Muscle layer of colon (tissue), 2 donors: ENCODE data around the gene BCR.

Experiments used
- H3K27ac ChIP-seq: one replicate; pipeline ENCODE4 v1.7.0; 2013; ENCODE audit warnings: low read depth, mild to moderate bottlenecking, low read length, moderate library complexity
- H3K27me3 ChIP-seq, 2 donors: one replicate each; pipeline ENCODE4 v1.7.0; 2013; ENCODE audit warnings: low read length in 2 of 2, mild to moderate bottlenecking in 2 of 2; ENCODE audit not compliant: insufficient read depth in 2 of 2, control insufficient read depth in 1 of 2
- H3K36me3 ChIP-seq: one replicate; pipeline ENCODE4 v1.7.0; 2013; ENCODE audit warnings: mild to moderate bottlenecking, low read length; ENCODE audit not compliant: insufficient read depth
- H3K4me1 ChIP-seq: one replicate; pipeline ENCODE4 v1.7.0; 2013; ENCODE audit warnings: mild to moderate bottlenecking, low read length; ENCODE audit not compliant: insufficient read depth
- H3K4me3 ChIP-seq, 2 donors: one replicate each; pipeline ENCODE4 v1.7.0; 2013; ENCODE audit warnings: low read length in 2 of 2, low read depth in 1 of 2, mild to moderate bottlenecking in 1 of 2, moderate library complexity in 1 of 2
- H3K9ac ChIP-seq: one replicate; pipeline ENCODE4 v1.7.0; 2013; ENCODE audit warnings: low read length
- H3K9me3 ChIP-seq: one replicate; pipeline ENCODE4 v1.7.0; 2013; ENCODE audit warnings: mild to moderate bottlenecking, low read length
- donor health status: abdominal sarcoma.
- donor health status: Adenocarcinoma of cecum.

BCR gene

GRCh38 chr22:23245799-23246136 is 65.5 kb downstream of the BCR start:
- H3K9me3 ChIP-seq, result no peaks in the 10 kb centered on the region
- H3K9ac ChIP-seq, result no peak overlapping the region
- no peak overlapping the region for H3K27ac ChIP-seq
- no peaks in the 10 kb centered on the region for H3K27me3 ChIP-seq
- peaks cover 8% of the 10 kb centered on the region for H3K4me1 ChIP-seq
- H3K36me3 ChIP-seq, result no peaks in the 10 kb centered on the region
- H3K4me3 ChIP-seq, result no peak overlapping the region

DNA sequence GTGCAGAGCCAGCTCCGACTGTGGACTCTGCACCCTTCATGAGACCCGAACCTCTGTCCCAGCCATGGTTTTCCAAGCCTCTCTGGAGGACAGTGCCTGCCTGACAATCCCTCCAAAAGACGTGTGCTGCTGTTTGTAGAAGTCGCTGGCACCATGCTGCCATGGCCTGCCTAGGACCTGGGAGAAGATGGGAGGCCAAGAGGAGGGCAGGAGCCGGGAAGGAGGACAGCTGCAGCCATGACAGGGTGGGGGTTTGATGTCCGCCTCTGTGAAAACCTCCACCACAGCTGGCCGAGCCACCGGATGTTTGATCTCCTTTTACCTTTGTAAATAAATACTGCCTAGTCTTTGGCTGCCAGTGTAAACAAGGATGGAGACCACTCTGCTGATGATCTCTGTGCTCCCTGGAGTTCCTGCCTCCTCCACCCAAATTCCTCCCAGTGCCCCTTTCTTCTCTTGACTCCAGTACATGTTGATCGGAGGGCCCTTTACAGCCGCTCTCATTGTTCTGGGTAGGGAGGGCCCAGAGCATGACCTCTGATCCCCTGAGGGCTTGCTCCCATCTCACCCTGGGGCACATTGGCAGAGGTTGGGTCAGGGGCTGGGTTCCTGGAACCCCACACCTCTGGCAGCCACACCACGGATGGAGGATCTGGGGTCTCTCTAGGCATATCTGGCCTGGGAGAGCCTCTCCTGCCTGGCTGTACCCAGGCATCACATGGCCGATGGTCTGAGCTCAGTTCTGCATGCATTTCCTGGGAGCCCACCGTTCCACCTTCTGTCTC is 66.9 kb downstream of the BCR start:
- no peaks in the 10 kb centered on the region for H3K36me3 ChIP-seq
- no peak overlapping the region for H3K9ac ChIP-seq
- no peaks in the 10 kb centered on the region for H3K27me3 ChIP-seq
- no peak overlapping the region for H3K4me3 ChIP-seq
- H3K9me3 ChIP-seq, result no peaks in the 10 kb centered on the region
- peaks cover 8% of the 10 kb centered on the region for H3K4me1 ChIP-seq
- H3K27ac ChIP-seq, result no peak overlapping the region

GRCh38 chr22:23248583-23248982 is 68.3 kb downstream of the BCR start:
- H3K27me3 ChIP-seq, result no peaks in the 10 kb centered on the region
- H3K4me3 ChIP-seq, result no peak overlapping the region
- H3K4me1 ChIP-seq, result peaks cover 8% of the 10 kb centered on the region
- H3K36me3 ChIP-seq, result no peaks in the 10 kb centered on the region
- H3K27ac ChIP-seq, result no peak overlapping the region
- no peak overlapping the region for H3K9ac ChIP-seq
- no peaks in the 10 kb centered on the region for H3K9me3 ChIP-seq

GRCh38 chr22:23250056-23250784 is 69.9 kb downstream of the BCR start:
- Histone ChIP-seq H3K4me3 (no peak overlapping the region), H3K27me3 (no peaks in the 10 kb centered on the region), H3K27ac (no peak overlapping the region), H3K36me3 (no peaks in the 10 kb centered on the region), H3K9me3 (no peaks in the 10 kb centered on the region), H3K4me1 (no peaks in the 10 kb centered on the region), H3K9ac (no peak overlapping the region)

- Histone ChIP-seq H3K9ac (no peak overlapping the region), H3K36me3 (no peaks in the 10 kb centered on the region), H3K27ac (no peak overlapping the region), H3K4me1 (peaks cover 3% of the 10 kb centered on the region), H3K27me3 (no peaks in the 10 kb centered on the region), H3K4me3 (no peak overlapping the region), H3K9me3 (no peaks in the 10 kb centered on the region)
These were observed 70.6 kb downstream of the BCR start for GRCh38 chr22:23250785-23251363.

- Histone ChIP-seq H3K4me1 (peaks cover 9% of the 10 kb centered on the region), H3K9ac (no peak overlapping the region), H3K27ac (no peak overlapping the region), H3K27me3 (no peaks in the 10 kb centered on the region), H3K4me3 (no peak overlapping the region), H3K36me3 (no peaks in the 10 kb centered on the region), H3K9me3 (no peaks in the 10 kb centered on the region)
These were observed 71.3 kb downstream of the BCR start for GRCh38 chr22:23251445-23252093.

GRCh38 chr22:23253475-23254055 is 73.3 kb downstream of the BCR start:
- no peaks in the 10 kb centered on the region for H3K36me3 ChIP-seq
- no peaks in the 10 kb centered on the region for H3K9me3 ChIP-seq
- no peak overlapping the region for H3K9ac ChIP-seq
- no peak overlapping the region for H3K27ac ChIP-seq
- H3K27me3 ChIP-seq, result no peaks in the 10 kb centered on the region
- no peak overlapping the region for H3K4me3 ChIP-seq
- peaks cover 24% of the 10 kb centered on the region for H3K4me1 ChIP-seq

DNA sequence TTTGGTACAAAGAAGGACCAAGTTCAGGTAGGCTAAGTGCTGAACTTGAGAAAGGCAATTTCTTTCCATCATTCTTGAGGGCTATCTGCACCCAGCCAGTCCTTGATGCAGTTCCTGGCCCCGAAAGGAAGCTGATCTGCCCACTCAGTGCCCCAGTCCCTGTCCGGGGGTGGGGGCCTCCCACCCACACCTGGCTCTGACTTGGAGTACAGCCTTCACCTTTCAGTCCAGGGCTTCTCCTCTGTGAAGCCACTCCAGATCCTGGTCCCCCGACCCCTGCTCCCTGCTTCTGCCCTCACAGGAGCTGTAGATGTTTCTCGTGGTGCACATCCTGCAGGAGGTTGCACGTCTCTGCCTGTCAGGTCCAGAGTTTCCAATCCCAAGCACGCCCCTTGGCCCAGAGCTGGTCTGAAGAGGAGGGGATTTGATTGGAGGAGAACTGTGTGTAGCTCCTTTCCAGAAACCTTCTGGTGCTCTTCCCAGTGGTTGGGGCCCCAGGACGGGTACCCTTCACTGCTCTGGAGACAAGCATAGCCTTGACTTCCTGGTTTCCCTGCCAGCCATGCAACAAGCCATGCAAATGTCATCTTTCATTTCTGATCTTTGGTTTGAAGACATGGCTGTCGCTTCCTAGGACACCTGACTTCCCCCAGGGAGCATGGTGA is 75.3 kb downstream of the BCR start:
- no peaks in the 10 kb centered on the region for H3K9me3 ChIP-seq
- no peaks in the 10 kb centered on the region for H3K36me3 ChIP-seq
- H3K27ac ChIP-seq, result no peak overlapping the region
- no peak overlapping the region for H3K4me3 ChIP-seq
- H3K27me3 ChIP-seq, result no peaks in the 10 kb centered on the region
- H3K4me1 ChIP-seq, result peaks cover 24% of the 10 kb centered on the region
- H3K9ac ChIP-seq, result no peak overlapping the region

DNA sequence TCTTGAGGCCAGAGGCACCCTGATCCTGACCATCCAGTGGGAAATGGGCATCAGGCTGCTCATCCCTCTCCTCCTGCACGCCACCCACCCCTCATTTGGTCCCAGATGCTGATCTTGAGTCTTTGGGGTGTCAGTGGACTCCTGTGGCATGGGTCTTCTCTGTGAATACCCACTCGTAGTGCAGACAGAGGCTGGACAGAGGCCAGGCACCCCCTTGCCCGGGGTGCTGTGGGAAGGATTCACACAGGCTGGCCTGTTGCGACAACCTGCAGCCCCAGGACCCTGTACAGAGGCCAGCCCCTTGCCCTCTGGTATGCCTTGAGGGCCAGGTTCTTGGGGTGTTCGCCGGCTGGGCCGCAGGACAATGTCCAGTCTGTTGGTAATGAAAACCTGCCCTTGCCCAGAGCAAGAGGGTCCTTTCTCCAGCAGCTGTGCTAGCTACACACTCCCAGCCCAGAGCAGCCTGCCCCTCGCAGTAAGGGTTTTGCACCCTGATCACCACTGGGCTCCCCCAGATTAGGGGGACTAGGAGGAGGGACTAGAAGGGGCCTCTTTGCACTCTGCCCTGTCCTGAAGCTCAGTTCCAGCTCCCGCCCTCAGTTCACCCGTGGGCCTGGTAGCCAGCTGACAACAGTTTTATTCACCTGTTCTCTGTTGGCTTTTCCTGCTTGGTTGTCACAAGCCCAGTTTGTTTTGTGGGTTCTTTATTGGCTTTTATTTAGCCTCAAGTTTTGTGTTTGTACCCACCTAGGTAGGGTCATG is 76.0 kb downstream of the BCR start:
- Histone ChIP-seq H3K4me1 (peaks cover 24% of the 10 kb centered on the region), H3K9me3 (no peaks in the 10 kb centered on the region), H3K36me3 (no peaks in the 10 kb centered on the region), H3K27ac (no peak overlapping the region), H3K27me3 (no peaks in the 10 kb centered on the region), H3K4me3 (no peak overlapping the region), H3K9ac (no peak overlapping the region)

DNA sequence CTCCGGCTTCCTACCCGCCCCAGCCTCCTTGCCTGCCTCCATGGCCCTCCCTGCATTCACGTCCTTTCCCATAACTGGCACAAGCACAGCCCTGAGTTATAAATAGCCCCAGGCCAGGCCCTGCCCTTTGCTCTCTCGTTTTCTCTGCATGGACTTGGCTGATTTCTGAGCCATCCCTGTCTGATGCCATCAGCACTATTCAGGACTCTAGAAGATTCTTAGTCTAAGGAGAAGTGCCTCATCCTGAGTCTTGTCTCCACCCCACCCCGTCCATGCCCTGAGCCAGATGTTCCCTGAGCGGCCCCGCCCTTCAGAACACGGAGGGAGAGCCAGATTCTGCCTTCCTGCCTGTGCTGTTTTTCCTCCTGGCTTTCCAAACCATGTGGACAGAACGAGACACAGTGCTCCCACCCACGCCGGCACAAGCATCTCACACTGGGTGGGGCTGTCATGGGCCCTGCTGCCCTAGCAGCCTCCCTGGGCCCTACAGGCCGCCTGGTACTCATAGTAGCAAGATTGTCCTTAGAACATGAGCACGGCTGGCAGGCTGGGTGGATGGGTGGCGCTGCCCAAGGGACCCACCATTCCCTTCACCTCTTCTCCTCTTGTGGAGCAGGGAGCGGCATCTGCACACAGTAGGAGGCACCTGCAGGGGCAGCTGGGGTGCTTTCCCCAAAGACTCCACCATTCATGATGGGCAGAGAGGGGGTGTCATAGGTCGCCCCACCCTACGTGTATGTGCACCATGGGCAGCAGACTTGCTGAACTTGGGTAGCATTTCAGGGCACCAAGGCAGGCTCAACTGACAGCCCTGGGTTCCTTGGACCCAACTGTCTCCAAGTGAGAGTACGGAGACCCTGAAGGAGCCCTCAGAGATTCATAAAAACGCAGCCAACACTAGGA is 76.9 kb downstream of the BCR start:
- Histone ChIP-seq H3K27ac (peak overlapping the region; percentile 27), H3K9ac (no peak overlapping the region), H3K27me3 (no peaks in the 10 kb centered on the region), H3K9me3 (no peaks in the 10 kb centered on the region), H3K36me3 (peaks cover 5% of the 10 kb centered on the region), H3K4me1 (peaks cover 24% of the 10 kb centered on the region), H3K4me3 (no peak overlapping the region)
